ENCODE results near the gene GDPD5. TPM values are rescaled to one million over a fixed set of nuclear protein-coding genes. Genes with fewer than 3 reads are reported as not detected.

GDPD5 gene
- total RNA-seq, 2 donors from 2014 or later: 3.0 to 8.6 TPM

DNA sequence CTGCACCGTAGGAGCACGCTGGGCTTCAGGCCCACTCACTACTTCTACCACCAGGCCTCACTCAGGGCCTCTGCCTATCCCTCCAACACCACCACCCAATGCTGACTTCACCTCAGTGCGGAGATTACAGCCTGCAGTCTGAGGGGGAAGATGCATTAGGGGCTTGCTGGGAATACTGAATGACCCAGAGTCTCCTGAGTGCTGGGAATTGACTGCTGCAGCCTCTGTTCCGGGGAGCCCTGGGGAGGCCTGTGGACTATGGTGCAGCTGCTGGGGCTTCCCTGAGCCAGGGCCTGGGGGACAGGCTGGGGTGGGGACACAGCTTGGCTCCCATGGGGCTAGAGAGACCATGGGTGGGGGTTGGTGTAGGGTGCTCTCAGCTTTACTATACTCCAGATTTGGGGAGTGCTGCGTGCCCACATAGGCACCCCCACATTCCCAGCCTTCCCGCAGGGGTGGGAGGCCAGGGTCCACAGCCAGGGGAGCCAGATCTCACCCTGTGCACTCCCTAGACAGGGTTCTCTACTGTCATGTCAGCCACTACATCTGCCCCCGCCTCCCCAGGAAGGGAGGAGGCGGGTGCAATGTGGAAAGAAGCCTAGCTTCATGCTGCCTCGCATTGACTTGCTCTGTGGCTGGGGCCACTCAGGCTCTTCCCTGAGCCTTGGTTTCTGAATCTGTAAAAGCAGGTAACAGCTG, 44.4 kb downstream of the GDPD5 start:
- no peaks in the 10 kb centered on the region for H3K27me3 Mint-ChIP-seq (ENCODE audit: insufficient read depth)

DNA sequence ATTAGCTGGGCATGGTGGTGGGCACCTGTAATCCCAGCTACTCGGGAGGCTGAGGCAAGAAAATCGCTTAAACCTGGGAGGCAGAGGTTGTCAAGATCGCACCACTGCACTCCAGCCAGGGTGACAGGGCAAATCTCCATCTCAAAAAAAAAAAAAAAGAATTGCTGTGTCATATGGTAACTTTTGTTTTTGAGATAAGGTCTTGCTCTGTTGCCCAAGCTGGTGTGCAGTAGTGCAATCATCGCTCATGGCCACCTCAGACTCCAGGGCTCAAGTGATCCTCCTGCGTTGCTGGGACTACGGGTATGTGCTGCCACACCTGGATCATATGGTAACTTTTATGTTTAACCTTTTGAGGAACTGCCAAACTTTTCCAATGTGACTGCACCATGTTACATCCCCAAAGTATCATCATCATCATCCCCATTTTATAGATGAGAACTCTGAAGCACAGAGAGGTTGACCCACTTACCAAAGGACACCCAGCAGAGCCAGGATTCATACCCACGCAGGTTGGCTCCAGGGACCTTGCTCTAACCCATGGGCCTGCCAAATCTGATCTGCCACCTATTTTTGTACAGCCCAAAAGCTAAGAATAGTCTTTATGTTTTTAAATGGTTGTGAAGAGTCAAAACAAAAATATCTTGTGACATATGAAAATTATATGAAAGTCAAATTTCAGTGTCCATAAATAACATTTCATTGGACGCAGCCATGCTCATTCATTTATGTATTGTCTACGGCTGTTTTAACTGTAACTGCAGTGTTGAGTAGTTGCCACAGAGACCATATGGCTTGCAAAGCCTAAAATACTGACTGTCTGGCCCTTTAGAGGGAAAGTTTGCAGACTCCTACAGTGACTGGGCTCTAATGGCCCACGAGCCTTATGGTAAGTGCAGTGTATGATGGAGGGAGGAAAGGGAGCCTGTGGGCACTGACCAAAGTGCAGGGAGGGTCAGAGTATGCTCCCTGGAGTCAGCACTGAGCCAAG, 45.3 kb downstream of the GDPD5 start:
- Histone ChIP-seq H3K36me3 (ENCODE audit: control insufficient read depth, insufficient read depth, low read length) (no peaks in the 10 kb centered on the region), H3K4me1 (ENCODE audit: control insufficient read depth, insufficient read depth, low read length) (peaks cover 20% of the 10 kb centered on the region), H3K27ac (ENCODE audit: low read depth, low read length) (no peak overlapping the region), H3K9ac (ENCODE audit: extremely low read depth, low read length, poor library complexity, severe bottlenecking) (no peak overlapping the region), H3K4me3 (ENCODE audit: low read length) (no peak overlapping the region), H3K9me3 (ENCODE audit: control insufficient read depth, low read length) (no peaks in the 10 kb centered on the region), H3K27me3 (ENCODE audit: control insufficient read depth, insufficient read depth, low read length, poor library complexity, severe bottlenecking) (no peaks in the 10 kb centered on the region)
- no peaks in the 10 kb centered on the region for H3K36me3 Mint-ChIP-seq (ENCODE audit: low read depth)
- 92 to 97% methylated on average over 9 to 10 of the region's 10 CpGs for WGBS, 2 experiments (ENCODE audit: insufficient coverage in 1 of 2, insufficient read length in 1 of 2)
- peaks cover 14% of the 10 kb centered on the region for H3K4me1 Mint-ChIP-seq
- H3K27ac Mint-ChIP-seq: no peak overlapping the region
- H3K4me3 Mint-ChIP-seq: no peak overlapping the region
- TF ChIP-seq CTCF (conservative IDR thresholded peaks at IDR 0.05): no peak
- no peaks in the 10 kb centered on the region for H3K9me3 Mint-ChIP-seq
- H3K27me3 Mint-ChIP-seq (ENCODE audit: insufficient read depth): no peaks in the 10 kb centered on the region
- DNase-seq: no peak

More for the DNA sequence above, 44.4 kb downstream of the GDPD5 start:
- no peak for TF ChIP-seq CTCF (conservative IDR thresholded peaks at IDR 0.05)
- Mint-ChIP-seq H3K36me3 (ENCODE audit: low read depth) (no peaks in the 10 kb centered on the region), H3K4me1 (peaks cover 9% of the 10 kb centered on the region), H3K9me3 (no peaks in the 10 kb centered on the region), H3K27ac (no peak overlapping the region), H3K4me3 (no peak overlapping the region)
- H3K9me3 ChIP-seq (ENCODE audit: control insufficient read depth, low read length): no peaks in the 10 kb centered on the region
- no peaks in the 10 kb centered on the region for H3K36me3 ChIP-seq (ENCODE audit: control insufficient read depth, insufficient read depth, low read length)
- H3K4me3 ChIP-seq (ENCODE audit: low read length): no peak overlapping the region
- no peak for DNase-seq
- H3K9ac ChIP-seq (ENCODE audit: extremely low read depth, low read length, poor library complexity, severe bottlenecking): no peak overlapping the region
- peaks cover 15% of the 10 kb centered on the region for H3K4me1 ChIP-seq (ENCODE audit: control insufficient read depth, insufficient read depth, low read length)
- WGBS, 2 experiments (ENCODE audit: insufficient coverage in 1 of 2, insufficient read length in 1 of 2): 87 to 100% methylated on average over 3 to 9 of the region's 9 CpGs
- H3K27ac ChIP-seq (ENCODE audit: low read depth, low read length): no peak overlapping the region
- H3K27me3 ChIP-seq (ENCODE audit: control insufficient read depth, insufficient read depth, low read length, poor library complexity, severe bottlenecking): no peaks in the 10 kb centered on the region

DNA sequence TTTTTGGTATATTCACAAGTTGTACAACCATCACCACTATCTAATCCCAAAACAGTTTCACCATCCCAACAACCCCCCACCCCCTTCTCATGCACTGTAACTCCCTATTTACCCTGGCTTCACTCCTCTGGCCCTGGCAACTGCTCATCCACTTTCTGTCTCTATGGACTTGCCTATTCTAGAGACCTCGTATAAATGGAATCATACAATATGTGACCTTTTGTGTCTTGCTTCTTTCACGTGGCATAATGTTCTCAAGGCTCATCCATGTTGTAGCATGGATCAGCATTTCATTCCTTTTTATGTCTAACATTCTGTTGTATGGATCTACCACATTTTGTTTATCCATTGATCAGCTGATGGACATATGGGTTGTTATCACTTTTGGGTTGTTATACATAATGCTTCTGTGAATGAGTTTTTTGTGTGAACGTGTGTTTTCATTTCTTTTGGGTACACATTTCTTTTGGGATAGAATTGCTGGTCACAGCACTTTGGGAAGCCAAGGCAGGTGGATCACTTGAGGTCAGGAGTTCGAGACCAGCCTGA, 46.1 kb downstream of the GDPD5 start:
- 88 to 90% methylated on average over 3 to 4 of the region's 4 CpGs for WGBS, 2 experiments (ENCODE audit: insufficient coverage in 1 of 2, insufficient read length in 1 of 2)
- no peaks in the 10 kb centered on the region for H3K36me3 Mint-ChIP-seq (ENCODE audit: low read depth)
- H3K9me3 Mint-ChIP-seq: no peaks in the 10 kb centered on the region
- DNase-seq: no peak
- Histone ChIP-seq H3K9ac (ENCODE audit: extremely low read depth, low read length, poor library complexity, severe bottlenecking) (no peak overlapping the region), H3K9me3 (ENCODE audit: control insufficient read depth, low read length) (no peaks in the 10 kb centered on the region), H3K4me1 (ENCODE audit: control insufficient read depth, insufficient read depth, low read length) (peaks cover 20% of the 10 kb centered on the region), H3K36me3 (ENCODE audit: control insufficient read depth, insufficient read depth, low read length) (no peaks in the 10 kb centered on the region), H3K4me3 (ENCODE audit: low read length) (no peak overlapping the region), H3K27ac (ENCODE audit: low read depth, low read length) (no peak overlapping the region), H3K27me3 (ENCODE audit: control insufficient read depth, insufficient read depth, low read length, poor library complexity, severe bottlenecking) (no peaks in the 10 kb centered on the region)
- H3K4me3 Mint-ChIP-seq: no peak overlapping the region
- peaks cover 21% of the 10 kb centered on the region for H3K4me1 Mint-ChIP-seq
- no peaks in the 10 kb centered on the region for H3K27me3 Mint-ChIP-seq (ENCODE audit: insufficient read depth)
- H3K27ac Mint-ChIP-seq: no peak overlapping the region
- no peak for TF ChIP-seq CTCF (conservative IDR thresholded peaks at IDR 0.05)
